NCI-H2196 treated with DMSO at 0.1 percent for 48 hours (cell line): ENCODE measurements around the gene ZCCHC24.

ENCODE experiments used
- DNase-seq: peaks from one replicate; lab custom pipeline; 2025; ENCODE audit not compliant: unreplicated experiment; lab: John Stamatoyannopoulos, UW

Gene ZCCHC24

DNA sequence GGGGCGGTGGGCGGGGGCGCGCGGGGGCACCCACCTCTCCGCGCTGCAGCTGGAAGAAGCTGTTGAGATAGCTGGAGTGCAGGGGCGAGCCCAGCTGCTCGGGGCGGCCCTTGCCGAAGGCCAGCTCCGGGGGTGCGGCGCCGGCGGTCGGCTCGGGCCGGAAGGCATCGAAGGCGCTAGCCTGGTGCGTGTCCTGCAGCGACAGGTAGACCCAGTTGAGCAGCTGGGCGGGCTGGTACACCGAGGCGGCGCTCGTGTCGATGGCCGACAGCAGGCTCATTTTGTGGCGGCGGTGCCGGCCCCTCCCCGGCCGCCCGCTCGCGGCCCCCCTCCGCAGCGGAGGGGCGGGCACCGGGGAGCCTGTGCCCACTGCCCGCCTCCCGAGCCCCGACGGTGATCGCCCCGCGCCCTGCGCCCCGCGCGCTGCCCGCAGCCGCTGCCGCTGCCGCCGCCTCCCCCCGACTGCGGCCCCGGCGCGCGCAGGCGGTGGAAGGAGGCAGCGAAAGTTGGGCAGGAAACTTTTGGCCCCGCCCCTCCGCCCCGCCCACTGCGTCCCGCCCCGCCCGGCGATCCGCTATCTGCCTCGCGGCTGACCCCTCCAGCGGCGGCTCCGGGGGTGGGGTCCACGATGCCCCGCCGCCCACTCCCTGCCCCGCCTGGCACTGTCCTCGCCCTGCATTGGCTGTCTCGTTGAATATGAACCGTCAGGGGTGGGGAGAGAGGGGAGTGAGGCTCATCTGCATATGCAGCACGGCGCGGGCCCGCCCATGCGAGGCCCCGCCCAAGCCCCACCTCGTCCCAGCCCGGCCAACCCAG lies at the start of gene ZCCHC24:
TSS of gene ZCCHC24 (minus strand) at position 464 of the 816 bp plus-strand sequence. CDS start at position 280, 184 bp downstream.
- DNase-seq, result peak; percentile 77

DNA sequence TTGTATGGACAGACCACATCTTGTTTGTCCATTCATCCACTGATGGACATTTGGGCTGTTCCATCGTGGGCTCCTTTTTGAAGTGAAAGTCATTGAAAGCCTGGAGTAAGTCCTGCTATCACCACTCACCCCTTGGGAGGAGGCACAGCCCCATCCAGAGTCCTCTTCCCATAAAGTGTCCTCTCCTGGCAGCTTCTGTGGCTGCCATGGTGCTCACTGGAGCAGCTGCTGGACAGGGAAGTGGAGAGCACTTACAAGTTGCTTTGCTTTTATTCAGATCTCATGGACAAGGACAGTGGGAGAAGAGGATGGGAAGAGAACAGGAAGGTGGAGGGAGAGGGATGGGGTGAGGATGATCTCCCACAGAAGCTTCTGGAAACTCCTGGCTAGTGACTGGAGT lies 48.4 kb upstream of the ZCCHC24 start:
- no peak for DNase-seq

DNA sequence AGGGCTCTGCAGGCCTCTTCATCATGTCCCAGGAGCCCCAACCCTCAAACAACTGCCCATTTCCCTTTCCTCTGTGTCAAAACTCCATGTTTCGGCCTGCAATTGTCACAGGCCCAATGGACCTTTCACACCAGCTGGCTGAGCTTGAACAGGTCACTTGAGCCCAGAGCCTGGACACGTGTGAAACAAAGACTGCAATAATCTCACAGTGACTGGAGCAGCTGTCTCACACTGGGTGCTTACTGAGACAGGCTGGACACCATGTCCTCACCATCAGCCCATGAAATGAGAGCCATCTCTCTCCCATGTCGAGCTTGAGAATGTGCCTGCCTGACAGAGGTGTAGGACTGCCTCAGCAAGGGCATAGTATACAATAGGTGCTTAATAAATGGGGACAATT lies 47.4 kb upstream of the ZCCHC24 start:
- DNase-seq, result no peak

DNA sequence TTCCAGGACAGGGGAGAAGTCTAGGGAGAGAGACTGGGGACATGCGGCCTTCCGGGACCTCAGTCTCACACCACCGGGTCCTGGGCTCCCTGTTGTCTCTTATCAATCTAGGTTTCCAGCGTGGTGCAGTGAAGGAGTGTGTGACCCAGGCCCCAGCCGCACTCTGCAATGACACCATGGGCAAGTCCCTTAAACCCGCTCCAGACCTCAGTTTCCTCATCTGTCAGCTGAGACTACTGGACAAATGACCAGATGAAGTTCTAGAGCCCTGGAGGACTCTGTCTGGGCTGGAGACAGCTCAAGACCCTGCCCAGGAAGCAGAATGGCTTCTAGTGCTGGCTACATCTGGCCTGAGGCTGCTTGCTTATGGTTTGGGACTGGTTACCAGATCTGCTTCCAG lies 46.8 kb upstream of the ZCCHC24 start:
- no peak for DNase-seq

DNA sequence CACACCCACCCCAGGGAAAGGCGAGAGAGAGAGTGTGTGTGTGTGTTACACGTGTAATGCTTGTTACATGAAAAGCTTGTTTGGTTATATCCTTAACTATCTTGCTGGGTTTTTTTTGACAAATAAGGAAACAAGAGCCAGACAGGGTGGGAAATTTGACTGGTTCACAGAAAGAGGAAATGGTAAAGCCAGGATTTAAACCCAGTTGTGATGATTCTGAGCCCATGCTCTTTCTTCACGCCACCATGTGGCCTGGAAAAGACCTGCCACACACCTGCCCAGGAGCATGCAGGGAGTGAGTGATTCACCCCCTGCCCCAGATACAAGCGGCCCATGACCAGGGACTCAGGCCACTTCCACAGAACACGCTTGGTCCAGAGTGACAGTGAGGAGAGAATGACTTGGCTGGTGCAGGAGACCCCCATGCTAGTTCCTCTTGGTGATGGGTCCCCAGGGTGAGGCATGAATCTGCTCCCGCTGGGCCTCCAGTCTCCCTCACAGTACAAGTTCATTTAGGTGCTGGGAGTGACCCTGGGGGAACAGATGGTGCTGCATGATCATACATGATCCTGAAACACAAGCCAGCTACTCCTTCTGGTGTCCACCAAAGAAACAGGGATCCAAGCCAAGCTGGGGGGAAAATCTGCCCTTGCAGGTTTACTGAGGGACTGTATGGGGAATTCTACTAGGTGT lies 45.9 kb upstream of the ZCCHC24 start:
- DNase-seq, result no peak

DNA sequence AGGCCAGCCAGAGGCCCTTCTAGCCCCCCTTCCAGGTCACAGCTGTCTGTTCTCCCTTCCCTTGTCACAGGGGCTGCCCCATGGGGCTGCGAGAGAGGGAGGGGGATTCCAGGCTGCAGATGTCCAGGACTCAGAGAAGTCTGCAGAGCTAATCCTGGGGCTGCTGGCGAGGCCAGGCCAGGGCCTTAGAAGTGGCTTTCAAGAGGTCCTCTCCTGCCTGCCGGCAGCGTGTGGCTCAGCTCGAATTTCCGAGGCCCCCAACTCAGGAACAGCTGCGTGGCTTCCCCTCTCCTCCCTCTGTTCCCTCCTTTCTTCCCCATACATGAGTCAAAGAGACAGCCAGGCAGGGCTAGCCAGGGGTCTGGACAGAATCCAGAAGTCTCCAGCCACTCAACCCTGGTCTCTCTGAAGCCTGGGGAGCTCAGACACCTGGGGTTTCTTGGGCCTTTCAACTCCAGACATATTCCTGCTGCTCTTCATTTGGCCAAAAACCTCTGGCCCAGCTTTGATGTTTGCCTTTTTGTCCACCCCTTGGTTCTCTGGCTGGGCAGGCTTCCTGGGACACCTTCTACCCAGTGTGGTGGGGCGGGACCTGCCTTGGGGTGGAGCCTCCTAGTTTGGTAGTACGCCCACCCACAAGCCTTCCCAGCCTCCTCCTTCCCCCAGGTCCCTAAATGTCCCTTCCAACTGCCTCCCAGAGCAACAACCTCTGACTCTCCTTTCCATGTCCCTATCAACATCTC lies 45.1 kb upstream of the ZCCHC24 start:
- DNase-seq, result no peak

DNA sequence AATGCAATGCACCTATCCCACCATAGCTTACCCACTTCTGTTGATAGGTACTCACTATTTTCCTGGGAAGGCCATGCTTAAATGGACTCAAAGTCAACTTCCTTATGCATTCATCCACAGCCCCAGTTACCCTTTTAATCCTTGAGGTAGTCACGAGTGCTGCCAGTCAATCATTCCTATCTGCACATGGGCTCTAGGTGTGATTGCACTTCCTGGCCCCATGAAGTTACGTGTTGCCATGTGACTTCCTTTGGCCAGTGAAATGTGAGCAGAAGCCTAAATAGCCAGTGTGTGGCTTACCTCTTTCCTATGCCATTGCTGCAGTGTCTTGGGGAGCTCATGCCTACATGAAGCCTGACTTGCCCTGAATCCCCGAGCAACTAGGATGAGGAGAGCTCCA lies 43.4 kb upstream of the ZCCHC24 start:
- no peak for DNase-seq

DNA sequence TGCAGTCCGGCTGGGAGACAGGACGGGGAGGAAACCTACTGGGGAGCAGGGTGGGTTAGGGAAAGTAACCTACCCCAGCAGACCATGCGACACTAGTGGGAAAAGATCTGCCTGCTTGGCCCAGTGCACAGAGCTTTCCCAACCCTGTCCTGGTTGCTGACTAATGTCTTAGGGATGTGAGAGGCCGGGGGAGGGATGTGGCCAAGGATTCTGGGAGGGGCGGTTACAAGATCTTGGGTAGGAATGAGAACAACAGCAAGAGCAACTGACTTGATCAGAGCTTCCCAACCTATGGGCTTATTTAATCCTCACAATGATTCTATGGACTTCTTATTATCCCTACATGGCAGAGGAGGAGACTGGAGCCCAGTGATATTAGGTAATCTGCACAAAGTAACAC lies 42.9 kb upstream of the ZCCHC24 start:
- DNase-seq, result no peak

DNA sequence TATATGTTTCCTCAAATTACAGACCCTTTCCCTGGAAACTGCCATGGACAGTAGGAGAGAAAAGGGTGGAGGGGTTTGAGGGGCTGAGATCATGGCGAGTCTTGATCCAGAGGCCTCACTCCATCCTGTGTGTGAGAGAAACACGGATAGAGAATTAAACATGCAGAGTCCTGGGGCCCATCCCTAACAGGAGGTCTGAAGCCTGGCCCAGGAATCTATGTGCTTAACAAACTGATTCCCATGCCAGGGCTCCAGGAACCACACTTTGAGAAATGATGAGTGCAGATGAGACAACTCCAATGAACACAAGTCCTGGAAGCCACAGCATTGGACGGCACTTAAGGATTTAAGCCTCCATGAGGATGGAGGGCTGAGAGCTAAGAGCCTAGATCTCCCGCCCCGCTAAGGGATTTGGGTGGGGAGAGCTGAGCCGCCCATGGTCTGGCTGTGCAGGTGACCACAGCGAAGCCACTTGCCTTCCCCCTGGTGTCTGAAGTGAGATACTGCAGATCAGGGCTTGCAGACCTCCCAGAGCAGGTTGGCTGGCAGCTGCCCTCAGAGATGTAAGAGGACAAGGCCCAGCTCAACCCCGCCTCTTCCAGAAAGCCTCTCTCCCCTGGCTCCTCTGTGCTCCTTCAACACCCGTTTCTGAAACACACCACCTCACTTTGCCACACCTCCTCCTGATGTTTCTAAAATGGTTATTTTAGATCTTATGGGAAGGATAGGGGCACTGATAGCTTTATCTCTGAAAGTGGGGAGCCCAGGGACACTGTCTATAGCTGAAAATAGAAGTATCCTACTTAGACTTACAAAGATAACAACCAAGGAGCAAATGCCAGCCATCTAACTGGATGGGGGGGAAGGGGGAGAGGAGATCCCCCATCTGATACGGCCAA lies 42.1 kb upstream of the ZCCHC24 start:
- no peak for DNase-seq

DNA sequence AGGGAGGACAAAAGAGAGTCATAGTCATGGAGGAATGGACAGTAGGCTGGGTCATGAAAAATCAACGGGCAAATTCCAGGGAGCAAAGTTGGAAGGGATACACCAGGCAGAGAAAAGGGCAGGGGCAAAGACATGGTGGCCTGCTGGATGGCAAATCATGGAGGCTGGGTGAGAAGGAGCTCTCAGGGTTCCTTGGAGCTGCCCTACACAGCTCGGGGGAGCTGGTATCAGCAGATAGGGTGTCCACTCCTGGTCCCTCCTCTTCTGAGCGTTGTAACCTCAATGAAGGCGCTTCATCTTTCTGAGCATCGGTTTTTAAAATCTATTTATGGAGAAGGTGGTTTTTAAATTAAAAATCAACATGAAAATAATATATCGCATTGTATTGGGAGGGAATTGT lies 39.1 kb upstream of the ZCCHC24 start:
- no peak for DNase-seq

DNA sequence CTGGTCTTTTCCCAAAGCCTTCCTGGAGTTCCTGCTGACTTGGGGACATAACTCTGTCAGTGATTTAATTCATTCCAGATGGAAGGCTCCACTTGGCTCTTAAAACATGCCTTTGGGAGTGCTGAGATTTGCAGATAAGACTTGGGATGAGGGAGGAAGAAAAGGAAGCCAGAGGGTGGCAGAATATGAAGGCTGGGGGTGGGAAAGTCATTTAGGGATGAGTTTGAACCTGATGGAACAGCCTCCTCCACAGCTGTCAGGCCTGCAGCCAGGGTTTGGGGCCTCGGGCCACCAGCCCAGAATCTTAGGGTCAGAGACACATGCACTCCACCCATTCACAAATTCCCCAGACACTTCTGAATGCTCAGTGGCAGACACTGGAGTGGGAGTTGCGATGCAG lies 38.5 kb upstream of the ZCCHC24 start:
- no peak for DNase-seq

DNA sequence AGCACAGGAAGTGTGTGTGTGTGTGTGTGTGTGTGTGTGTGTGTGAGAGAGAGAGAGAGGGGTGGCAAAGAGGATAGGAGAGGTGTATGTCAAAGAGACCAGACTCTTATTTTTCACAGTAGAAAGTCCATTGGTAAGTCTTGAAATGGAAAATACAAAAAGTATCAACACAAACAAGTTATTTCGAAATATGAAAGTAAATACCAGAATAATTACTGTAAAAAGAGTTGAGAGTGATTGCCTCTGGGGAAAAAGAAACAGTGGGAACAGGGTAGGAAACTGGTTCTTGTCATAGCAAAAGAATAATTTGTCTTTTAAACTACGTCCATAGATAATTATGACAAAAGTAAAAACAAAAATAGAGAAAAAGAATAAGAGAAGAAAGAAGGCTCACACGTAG lies 37.9 kb upstream of the ZCCHC24 start:
- no peak for DNase-seq

DNA sequence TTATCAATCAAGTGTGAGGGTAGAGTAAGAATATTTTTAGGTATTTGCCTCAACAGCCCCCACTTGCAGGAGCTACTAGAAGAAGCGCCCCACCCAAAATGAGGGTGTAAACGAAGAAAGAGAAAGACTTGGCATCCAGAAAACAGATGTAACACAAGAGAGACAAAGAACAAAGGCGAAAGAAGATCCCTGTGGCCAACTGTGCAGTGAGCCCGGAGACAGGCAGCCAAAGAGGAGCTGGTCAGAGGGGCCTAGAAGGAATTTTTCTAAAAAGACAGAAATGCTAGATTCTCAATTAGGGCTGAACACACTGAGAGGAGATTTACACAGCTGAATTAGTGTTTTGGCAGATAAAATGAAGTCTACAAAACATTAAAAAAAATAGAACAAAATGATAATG lies 37.3 kb upstream of the ZCCHC24 start:
- DNase-seq, result no peak

DNA sequence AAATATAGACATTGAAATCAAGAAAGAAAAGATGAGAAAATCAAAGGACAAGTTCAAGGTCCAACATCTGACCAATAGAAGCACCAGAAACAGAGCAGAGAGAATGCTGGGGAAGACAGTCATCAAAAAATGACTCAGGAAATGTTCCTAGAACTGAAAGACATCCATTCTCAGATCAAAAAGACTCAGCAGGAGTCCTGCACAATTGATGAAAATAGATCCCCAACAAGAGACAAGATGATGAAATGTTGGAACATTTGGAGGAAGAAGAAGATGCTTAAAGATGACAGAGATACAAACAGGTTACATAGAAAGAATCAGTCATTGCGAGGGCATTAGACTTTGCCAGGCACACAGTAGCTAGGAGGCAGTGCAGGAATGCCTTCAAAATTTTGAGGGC lies 36.9 kb upstream of the ZCCHC24 start:
- no peak for DNase-seq

DNA sequence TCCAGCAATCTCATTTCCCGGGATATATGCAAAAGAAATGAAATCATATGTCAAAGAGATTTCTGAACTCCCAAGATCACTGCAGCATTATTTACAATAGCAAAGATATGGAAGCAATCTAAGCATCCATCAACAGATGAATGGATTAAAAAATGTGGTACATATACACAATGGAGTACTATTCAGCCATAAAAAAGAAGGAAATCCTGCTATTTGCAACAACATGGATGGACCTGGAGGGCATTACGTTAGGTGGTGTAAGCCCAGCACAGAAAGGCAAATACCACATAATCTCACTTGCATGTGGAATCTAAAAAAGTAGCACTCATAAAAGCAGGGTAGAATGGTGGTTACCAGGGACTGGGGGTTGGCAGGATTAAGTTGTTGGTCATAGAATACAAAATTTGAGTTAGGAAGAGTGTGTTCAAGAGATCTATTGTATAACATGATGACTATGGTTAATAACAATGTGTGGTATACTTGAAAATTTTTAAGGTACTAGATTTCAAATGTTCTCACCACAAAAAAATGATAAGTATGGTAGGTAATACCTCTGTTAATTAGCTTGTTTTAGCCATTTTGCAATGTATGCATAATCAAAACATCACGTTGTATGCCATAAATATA lies 34.0 kb upstream of the ZCCHC24 start:
- DNase-seq, result no peak

DNA sequence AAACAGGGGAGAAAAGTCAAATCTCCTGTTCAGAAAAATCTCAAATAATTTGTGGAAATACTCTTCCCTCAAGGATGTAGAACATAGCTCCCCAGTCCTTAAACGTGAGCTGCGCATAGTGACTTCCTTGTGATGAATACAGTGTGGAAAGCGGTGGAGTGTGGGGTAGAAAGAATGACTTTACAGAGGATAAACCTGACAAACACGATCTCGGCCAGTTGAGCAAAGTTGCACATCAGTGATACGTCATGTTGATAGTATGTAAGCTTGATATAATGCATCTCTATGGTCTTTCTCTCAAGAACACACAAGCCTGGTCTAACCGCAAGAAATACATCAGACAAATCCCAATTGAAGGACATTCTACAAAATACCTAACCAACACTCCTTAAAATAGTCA lies 32.0 kb upstream of the ZCCHC24 start:
- DNase-seq, result no peak

DNA sequence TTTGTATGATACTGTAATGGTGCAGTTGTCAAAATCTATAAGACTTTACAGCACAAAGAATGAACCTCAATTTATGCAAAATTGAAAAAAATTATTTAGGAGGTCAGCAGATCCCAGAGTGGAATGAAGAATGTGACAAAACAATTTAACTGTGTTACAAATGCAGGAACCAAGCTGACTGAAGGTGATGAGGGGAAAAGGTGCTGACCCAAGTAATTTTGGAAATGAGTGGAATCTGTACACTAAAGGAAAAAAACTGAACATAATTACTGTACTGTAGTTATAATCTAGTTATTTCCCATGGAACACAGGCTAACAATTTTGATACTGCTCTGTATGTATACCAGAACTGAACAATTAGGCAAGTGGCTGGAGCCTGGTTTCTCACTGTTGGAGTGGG lies 31.2 kb upstream of the ZCCHC24 start:
- no peak for DNase-seq

DNA sequence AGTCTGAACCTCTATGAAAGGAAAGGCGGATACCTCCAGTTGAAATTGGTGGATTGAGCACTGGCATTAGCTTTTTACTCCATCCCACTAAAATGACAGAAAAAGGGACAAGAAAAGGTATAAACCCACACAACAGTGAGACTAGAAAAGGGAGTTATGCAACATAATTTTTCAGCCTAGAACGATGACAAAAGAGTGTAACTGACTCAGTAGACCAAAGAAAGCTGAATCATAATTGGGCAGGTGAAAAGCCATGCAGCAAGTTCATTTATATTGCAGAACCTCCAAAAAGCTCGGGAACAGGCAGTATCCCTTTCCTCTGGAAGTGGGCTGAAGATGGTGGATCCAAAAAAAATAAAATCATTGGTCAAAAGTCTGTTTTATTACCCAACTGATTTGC lies 30.5 kb upstream of the ZCCHC24 start:
- no peak for DNase-seq

DNA sequence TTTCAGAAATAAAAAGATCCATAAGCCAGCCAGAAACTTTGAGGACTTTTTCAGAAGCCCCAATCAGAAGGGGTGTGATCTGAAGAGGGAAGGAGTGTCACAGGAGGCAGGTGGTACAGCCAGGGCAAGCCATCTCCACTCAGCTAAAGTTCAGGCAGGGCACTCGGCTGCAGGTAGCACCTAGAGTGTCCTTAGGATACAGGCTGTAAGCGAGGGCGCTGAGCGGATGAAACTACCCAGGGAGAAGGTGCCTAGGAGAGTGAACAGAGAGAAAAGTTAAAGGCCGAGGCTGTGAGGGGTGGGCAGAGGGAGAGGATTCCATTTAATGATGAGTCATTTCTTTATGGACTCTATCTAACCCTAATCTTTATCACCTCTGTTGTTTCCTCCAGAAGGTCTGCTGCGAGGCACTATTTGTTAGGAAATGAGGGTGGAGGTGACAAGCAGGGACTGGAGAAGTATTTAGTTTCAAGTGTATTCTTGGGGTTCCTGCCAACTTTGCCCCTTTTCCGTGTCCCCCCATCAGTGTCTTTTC lies 29.8 kb upstream of the ZCCHC24 start:
- no peak for DNase-seq

DNA sequence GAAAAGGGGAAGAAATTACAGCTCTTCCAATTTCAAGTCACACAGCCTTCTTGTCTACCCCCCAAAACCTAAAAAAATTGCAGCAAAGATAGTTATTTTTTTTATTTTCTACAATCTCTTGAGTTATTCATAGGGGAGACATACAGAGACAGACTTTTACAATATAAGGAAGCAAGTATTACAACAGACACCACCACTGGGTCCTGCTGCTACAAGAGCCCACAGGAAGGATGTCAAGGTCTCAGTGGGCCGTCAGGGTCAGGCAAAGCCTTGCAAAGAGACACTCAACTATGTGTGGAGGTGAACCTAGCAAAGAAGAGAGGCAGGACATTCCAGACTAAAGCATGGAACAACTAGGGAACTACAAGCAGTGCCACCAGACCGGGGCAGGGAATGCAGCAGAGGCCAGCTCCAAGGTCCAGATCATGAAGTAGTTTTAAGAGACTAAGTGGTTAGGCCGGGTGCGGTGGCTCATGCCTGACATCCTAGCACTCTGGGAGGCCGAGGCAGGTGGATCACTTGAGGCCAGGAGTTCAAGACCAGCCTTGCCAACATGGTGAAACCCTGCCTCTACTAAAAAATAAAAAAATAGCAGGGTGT lies 28.2 kb upstream of the ZCCHC24 start:
- no peak for DNase-seq
